Body of pancreas (tissue), 4 donors: Measurements from ENCODE around the gene PIK3AP1. TPM values are rescaled to one million over a fixed set of nuclear protein-coding genes. Genes with fewer than 3 reads are reported as not detected.
A peak's percentile ranks its signal among the peaks of the same experiment; 100 is the strongest.

ENCODE experiments used
- ATAC-seq: fragments of 150-250 bp; one replicate; pipeline ENCODE4 v1.9.1; 2016
- DNase-seq, 4 donors: peaks; one replicate each; pipeline ENCODE4 v3.0.0-alpha.2; 2019
- H3K27ac ChIP-seq, 4 donors: fragments of 200-600 bp; sonication (generic); 1 replicate in 3 of 4; 2 replicates in 1 of 4; pipeline versions ENCODE4 v1.5.1 to v1.6.1; 2016 to 2019; ENCODE audit warnings: mild to moderate bottlenecking in 1 of 4, mixed read lengths in 1 of 4, moderate library complexity in 1 of 4
- H3K27me3 ChIP-seq, 2 donors: fragments of 200-600 bp; sonication (generic); one replicate each; pipeline ENCODE4 v1.6.0; 2016; ENCODE audit warnings: mild to moderate bottlenecking in 1 of 2
- H3K36me3 ChIP-seq, 2 donors: fragments of 200-600 bp; sonication (generic); replicated peaks in 1 of 2; 2 replicates each; pipeline ENCODE4 v1.5.1; 2016; ENCODE audit warnings: low read depth in 2 of 2; ENCODE audit not compliant: insufficient read depth in 1 of 2
- H3K4me1 ChIP-seq: fragments of 200-600 bp; sonication (generic); one replicate; pipeline ENCODE4 v1.6.0; 2016
- H3K4me3 ChIP-seq, 2 donors: fragments of 200-600 bp; sonication (generic); 1 replicate in 1 of 2; 2 replicates in 1 of 2; pipeline ENCODE4 v1.5.1; 2016 to 2019
- H3K9me3 ChIP-seq, 3 donors: fragments of 200-600 bp; sonication (generic); 1 replicate in 2 of 3; 2 replicates in 1 of 3; pipeline ENCODE4 v1.5.1; 2016
- POLR2A ChIP-seq, 3 donors: fragments of 450-650 bp; IDR thresholded peaks; one replicate each; pipeline ENCODE4 v1.6.1; 2016; ENCODE audit warnings: antibody characterized with exemption in 3 of 3, mild to moderate bottlenecking in 2 of 3
- WGBS, 2 donors: methylation state at CpG; one replicate each; pipeline ENCODE4 v1.1.5; 2017; 5-methylcytosine and 5-hydroxymethylcytosine counted together
- intact Hi-C: fragments of 100-400 bp; cut with DNase I; formaldehyde crosslinking; loops from one replicate; pipeline ENCODE4 v1.15.1; 2023
- total RNA-seq, 2 donors: library from RNA; depleted of rRNA; stranded (reverse); fragments of >200 nt; gene quantifications; one replicate each; pipeline ENCODE4 v1.1.0, GENCODE V29; 2016
- TF ChIP-seq, protein P1 (sequence below), 7 experiments: fragments of 450-650 bp in 4 of 7; fragments of 200-600 bp in 3 of 7; sonication (generic) in 3 of 7; IDR thresholded peaks; one replicate each; pipeline ENCODE4 v1.5.1; 2016 to 2019; ENCODE audit warnings: antibody characterized with exemption in 7 of 7

The PIK3AP1 gene
- total RNA-seq, 2 donors from 2014 or later = 28.0 to 37.2 TPM

GRCh38 chr10:96626795-96627194, 93.5 kb downstream of the PIK3AP1 start:
- no peak overlapping the region for H3K4me3 ChIP-seq
- WGBS, 2 donors = 88 to 93% methylated on average over 5 of the region's 5 CpGs
- TF ChIP-seq, protein P1, sequence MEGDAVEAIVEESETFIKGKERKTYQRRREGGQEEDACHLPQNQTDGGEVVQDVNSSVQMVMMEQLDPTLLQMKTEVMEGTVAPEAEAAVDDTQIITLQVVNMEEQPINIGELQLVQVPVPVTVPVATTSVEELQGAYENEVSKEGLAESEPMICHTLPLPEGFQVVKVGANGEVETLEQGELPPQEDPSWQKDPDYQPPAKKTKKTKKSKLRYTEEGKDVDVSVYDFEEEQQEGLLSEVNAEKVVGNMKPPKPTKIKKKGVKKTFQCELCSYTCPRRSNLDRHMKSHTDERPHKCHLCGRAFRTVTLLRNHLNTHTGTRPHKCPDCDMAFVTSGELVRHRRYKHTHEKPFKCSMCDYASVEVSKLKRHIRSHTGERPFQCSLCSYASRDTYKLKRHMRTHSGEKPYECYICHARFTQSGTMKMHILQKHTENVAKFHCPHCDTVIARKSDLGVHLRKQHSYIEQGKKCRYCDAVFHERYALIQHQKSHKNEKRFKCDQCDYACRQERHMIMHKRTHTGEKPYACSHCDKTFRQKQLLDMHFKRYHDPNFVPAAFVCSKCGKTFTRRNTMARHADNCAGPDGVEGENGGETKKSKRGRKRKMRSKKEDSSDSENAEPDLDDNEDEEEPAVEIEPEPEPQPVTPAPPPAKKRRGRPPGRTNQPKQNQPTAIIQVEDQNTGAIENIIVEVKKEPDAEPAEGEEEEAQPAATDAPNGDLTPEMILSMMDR (IDR thresholded peaks at IDR 0.05) = peak in 1 of 7 experiments; percentile 5
- TF ChIP-seq POLR2A (IDR thresholded peaks at IDR 0.05) = no peak
- ATAC-seq (no peak), DNase-seq (no peak)
- H3K4me1 ChIP-seq = no peaks in the 10 kb centered on the region
- H3K27ac ChIP-seq = no peak overlapping the region
- no peaks in the 10 kb centered on the region for H3K27me3 ChIP-seq
- intact Hi-C loops = no loop called here
- H3K36me3 ChIP-seq = peaks cover 0 to 22% of the 10 kb centered on the region in 2 donors
- H3K9me3 ChIP-seq = no peaks in the 10 kb centered on the region

DNA sequence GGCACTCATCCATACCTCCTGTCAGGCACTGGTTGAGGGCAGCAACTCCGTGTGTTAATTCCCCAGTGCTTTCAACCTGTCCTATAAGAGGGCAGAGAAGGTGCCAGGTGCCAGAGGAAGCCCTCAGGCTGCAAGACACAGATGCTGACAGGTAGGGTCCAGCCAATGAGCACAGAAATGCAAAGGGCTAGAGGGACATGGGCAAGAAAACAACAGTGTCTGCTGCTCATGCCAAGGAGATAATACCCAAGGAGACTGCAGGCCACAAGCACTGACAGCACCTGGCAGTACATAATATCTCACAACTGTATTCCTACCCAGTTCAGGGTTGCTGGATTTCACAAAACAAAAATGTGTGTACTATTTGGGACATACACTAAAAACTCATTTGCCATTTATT, 95.1 kb downstream of the PIK3AP1 start:
- Histone ChIP-seq H3K27me3 (no peaks in the 10 kb centered on the region), H3K36me3 (peaks cover 0 to 19% of the 10 kb centered on the region in 2 donors), H3K9me3 (no peaks in the 10 kb centered on the region), H3K4me1 (peaks cover 1% of the 10 kb centered on the region), H3K27ac (no peak overlapping the region), H3K4me3 (no peak overlapping the region)
- ATAC-seq (no peak), DNase-seq (no peak)
- 75 to 100% methylated on average over 1 of the region's 1 CpG for WGBS, 2 donors
- no peak for TF ChIP-seq POLR2A (IDR thresholded peaks at IDR 0.05)
- TF ChIP-seq, protein P1 (IDR thresholded peaks at IDR 0.05) = no peak
- intact Hi-C loops = no loop called here

DNA sequence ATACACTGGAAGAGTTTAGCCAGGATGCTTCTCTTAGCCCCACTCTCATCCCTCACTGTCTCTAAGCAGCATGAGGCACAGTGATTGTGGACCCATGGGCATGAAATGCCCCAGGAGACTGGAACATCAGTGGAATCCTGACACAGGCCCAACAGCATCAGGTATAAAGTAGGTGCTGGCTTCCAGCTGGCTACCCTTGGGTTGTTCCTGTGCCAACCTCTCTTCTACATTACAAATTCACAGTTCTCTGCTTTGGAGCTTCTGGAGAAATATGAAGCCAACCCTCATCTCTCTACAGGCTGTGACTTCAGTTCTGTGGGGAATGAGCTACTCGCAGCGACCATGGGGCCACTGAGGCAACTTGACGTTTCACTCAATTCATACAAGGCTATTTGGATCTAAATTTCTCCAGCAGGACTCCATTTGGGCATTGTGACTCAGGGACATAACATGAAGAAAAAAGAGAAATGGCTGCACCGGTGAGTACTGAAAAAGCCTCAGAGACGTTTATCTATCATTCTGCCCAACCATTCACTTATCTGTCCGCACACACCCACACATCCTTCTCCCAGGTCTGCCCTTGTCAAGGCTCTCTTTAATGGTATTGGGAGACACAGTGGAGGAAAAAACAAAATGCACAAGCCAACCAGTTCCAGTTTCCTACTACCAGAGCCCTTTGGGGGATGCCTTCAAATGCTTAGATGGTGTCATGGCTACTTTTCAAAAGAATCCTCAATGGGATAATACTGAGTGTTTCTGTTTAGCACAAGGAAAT, 98.1 kb downstream of the PIK3AP1 start:
- Histone ChIP-seq H3K9me3 (no peaks in the 10 kb centered on the region), H3K36me3 (peaks cover 0 to 15% of the 10 kb centered on the region in 2 donors), H3K4me1 (peaks cover 25% of the 10 kb centered on the region), H3K4me3 (no peak overlapping the region), H3K27ac (no peak overlapping the region), H3K27me3 (no peaks in the 10 kb centered on the region)
- intact Hi-C loops = no loop called here
- no peak for DNase-seq
- 78% methylated on average over 6 of the region's 6 CpGs for whole genome bisulfite sequencing, 2 donors
- ATAC-seq = no peak
- TF ChIP-seq POLR2A (IDR thresholded peaks at IDR 0.05) = no peak
- TF ChIP-seq, protein P1 (IDR thresholded peaks at IDR 0.05) = no peak

GRCh38 chr10:96619796-96620773, 100.2 kb downstream of the PIK3AP1 start:
- Histone ChIP-seq H3K4me3 (no peak overlapping the region), H3K36me3 (peaks cover 0 to 5% of the 10 kb centered on the region in 2 donors), H3K27ac (peak overlapping the region in 2 of 4 donors; percentile 9 to 61), H3K4me1 (peaks cover 25% of the 10 kb centered on the region), H3K27me3 (no peaks in the 10 kb centered on the region), H3K9me3 (no peaks in the 10 kb centered on the region)
- no peak for ATAC-seq
- DNase-seq = peak in 1 of 4 donors; percentile 21
- TF ChIP-seq, protein P1 (IDR thresholded peaks at IDR 0.05) = no peak
- TF ChIP-seq POLR2A (IDR thresholded peaks at IDR 0.05) = no peak
- intact Hi-C loops = no loop called here
- 70 to 75% methylated on average over 17 of the region's 17 CpGs for WGBS, 2 donors
